DND-41 (cell line): ENCODE measurements around the gene CRACDL.

Experiments
- ATAC-seq: fragments of 200-7000 bp; cut with Tn5 transposase; 3 replicates; pipeline ENCODE4 v1.9.1; 2021; ENCODE audit warnings: low read depth; ENCODE audit not compliant: insufficient read depth
- DNase-seq: peaks from one replicate; pipeline ENCODE4 v3.0.0-alpha.2; 2020
- H2AFZ ChIP-seq: 2 replicates; pipeline ENCODE4 v1.6.0; 2012; ENCODE audit warnings: low read depth, low read length
- H3K27ac ChIP-seq: 2 replicates; pipeline ENCODE4 v1.5.1; 2012; ENCODE audit warnings: low read length, inconsistent platforms
- H3K27me3 ChIP-seq: fragments of 200-600 bp; sonication (generic); 2 replicates; pipeline ENCODE4 v1.6.0; 2012; ENCODE audit warnings: low read length, mild to moderate bottlenecking, inconsistent platforms; ENCODE audit not compliant: insufficient read depth, poor library complexity
- H3K36me3 ChIP-seq: 2 replicates; pipeline ENCODE4 v1.5.1; 2012; ENCODE audit warnings: low read length, inconsistent platforms; ENCODE audit not compliant: insufficient read depth
- H3K4me1 ChIP-seq: 2 replicates; pipeline ENCODE4 v1.5.1; 2012; ENCODE audit warnings: mild to moderate bottlenecking, low read length; ENCODE audit not compliant: insufficient read depth
- H3K4me2 ChIP-seq: 2 replicates; pipeline ENCODE4 v1.6.0; 2012; ENCODE audit warnings: mild to moderate bottlenecking, moderate library complexity, low read length, inconsistent platforms; ENCODE audit not compliant: insufficient read depth
- H3K4me3 ChIP-seq, 2 experiments: fragments of 200-600 bp in 1 of 2; shearing (Covaris generic) in 1 of 2; 2 replicates each; pipeline ENCODE4 v1.5.1; 2012 to 2016; ENCODE audit warnings: inconsistent platforms in 2 of 2, low read length in 2 of 2, mild to moderate bottlenecking in 2 of 2, low read depth in 1 of 2, moderate library complexity in 1 of 2
- H3K79me2 ChIP-seq: 2 replicates; pipeline ENCODE4 v1.6.0; 2012; ENCODE audit warnings: low read length, inconsistent platforms; ENCODE audit not compliant: insufficient read depth
- H3K9ac ChIP-seq: 2 replicates; pipeline ENCODE4 v1.6.0; 2012; ENCODE audit warnings: low read depth, mild to moderate bottlenecking, inconsistent platforms, low read length, moderate library complexity
- H3K9me3 ChIP-seq: 2 replicates; pipeline ENCODE4 v1.5.1; 2012; ENCODE audit warnings: low read length, moderate library complexity, mild to moderate bottlenecking, inconsistent platforms; ENCODE audit not compliant: insufficient read depth, severe bottlenecking
- H4K20me1 ChIP-seq: 2 replicates; pipeline ENCODE4 v1.6.0; 2012; ENCODE audit warnings: low read length; ENCODE audit not compliant: insufficient read depth
- CTCF ChIP-seq: IDR thresholded peaks from 2 replicates; pipeline ENCODE4 v1.5.1; 2012; ENCODE audit warnings: borderline replicate concordance, low read length, moderate library complexity, mild to moderate bottlenecking; ENCODE audit not compliant: poor library complexity, severe bottlenecking; ENCODE audit errors: extremely low read depth
- EZH2 ChIP-seq: IDR thresholded peaks from 3 replicates; pipeline ENCODE4 v1.6.1; 2012; ENCODE audit warnings: borderline replicate concordance, low read depth, mild to moderate bottlenecking, moderate library complexity, low read length, inconsistent platforms; ENCODE audit not compliant: severe bottlenecking

The CRACDL gene

GRCh38 chr2:98828793-98829371 lies 107.1 kb downstream of the CRACDL start:
- Histone ChIP-seq H3K4me1 (peaks cover 50% of the 10 kb centered on the region), H3K27ac (peak overlapping the region; percentile 89)

GRCh38 chr2:98828369-98828744 lies 107.7 kb downstream of the CRACDL start:
- Histone ChIP-seq H3K9ac (0 out of 2 replicates have a peak overlapping the region, but pooled peaks have one; percentile 41), H3K27me3 (no peaks in the 10 kb centered on the region), H3K4me1 (peaks cover 44% of the 10 kb centered on the region), H4K20me1 (no peaks in the 10 kb centered on the region), H3K9me3 (no peaks in the 10 kb centered on the region), H3K79me2 (no peaks in the 10 kb centered on the region), H2AFZ (no peak overlapping the region), H3K4me3 (no peak overlapping the region), H3K27ac (peak overlapping the region; percentile 89), H3K36me3 (no peaks in the 10 kb centered on the region), H3K4me2 (peak overlapping the region; percentile 58)
- no peak for TF ChIP-seq CTCF
- no peak for TF ChIP-seq EZH2
- ATAC-seq (peak; percentile 37), DNase-seq (peak; percentile 29)

More at GRCh38 chr2:98828793-98829371, 107.1 kb downstream of the CRACDL start:
- Histone ChIP-seq H4K20me1 (no peaks in the 10 kb centered on the region), H3K9me3 (no peaks in the 10 kb centered on the region), H3K36me3 (no peaks in the 10 kb centered on the region), H3K9ac (peak overlapping the region; percentile 41), H2AFZ (peak overlapping the region; percentile 1; the same call in 1 of the 2 replicates), H3K27me3 (no peaks in the 10 kb centered on the region), H3K4me2 (peak overlapping the region; percentile 58), H3K79me2 (no peaks in the 10 kb centered on the region), H3K4me3 (peak overlapping the region in 1 of 2 experiments; percentile 41; a peak in 2 of 4 replicates)
- TF ChIP-seq CTCF (no peak), EZH2 (no peak)
- peak; percentile 68 for ATAC-seq
- DNase-seq, result peak; percentile 64

- H3K27me3 ChIP-seq, result no peaks in the 10 kb centered on the region
- H2AFZ ChIP-seq, result no peak overlapping the region
- H3K9me3 ChIP-seq, result no peaks in the 10 kb centered on the region
- H3K9ac ChIP-seq, result 0 out of 2 replicates have a peak overlapping the region, but pooled peaks have one; percentile 6
- H3K36me3 ChIP-seq, result no peaks in the 10 kb centered on the region
- DNase-seq (no peak), ATAC-seq (peak; percentile 17)
- no peaks in the 10 kb centered on the region for H3K79me2 ChIP-seq
- peak overlapping the region; percentile 89 for H3K27ac ChIP-seq
- no peak overlapping the region for H3K4me3 ChIP-seq
- no peaks in the 10 kb centered on the region for H4K20me1 ChIP-seq
- peak overlapping the region; percentile 58 for H3K4me2 ChIP-seq
- H3K4me1 ChIP-seq, result peaks cover 40% of the 10 kb centered on the region
- TF ChIP-seq EZH2 (no peak), CTCF (no peak)
Measured at GRCh38 chr2:98827625-98828368, 108.2 kb downstream of the CRACDL start.
